ENCODE results near the gene FLT3LG. TPM values are rescaled to one million over a fixed set of nuclear protein-coding genes. Genes with fewer than 3 reads are reported as not detected.
"Not testable (repeated sequence)": the region's sequence is repeated elsewhere in the genome, so short reads cannot be mapped to it uniquely, and the experiment has no call there.

FLT3LG gene
- polyA plus RNA-seq, 5 donors: 4.8 to 10.1 (median 6.5) TPM

GRCh38 chr19:49440439-49441209 is 33.4 kb upstream of the FLT3LG start:
- no peak for DNase-seq

DNA sequence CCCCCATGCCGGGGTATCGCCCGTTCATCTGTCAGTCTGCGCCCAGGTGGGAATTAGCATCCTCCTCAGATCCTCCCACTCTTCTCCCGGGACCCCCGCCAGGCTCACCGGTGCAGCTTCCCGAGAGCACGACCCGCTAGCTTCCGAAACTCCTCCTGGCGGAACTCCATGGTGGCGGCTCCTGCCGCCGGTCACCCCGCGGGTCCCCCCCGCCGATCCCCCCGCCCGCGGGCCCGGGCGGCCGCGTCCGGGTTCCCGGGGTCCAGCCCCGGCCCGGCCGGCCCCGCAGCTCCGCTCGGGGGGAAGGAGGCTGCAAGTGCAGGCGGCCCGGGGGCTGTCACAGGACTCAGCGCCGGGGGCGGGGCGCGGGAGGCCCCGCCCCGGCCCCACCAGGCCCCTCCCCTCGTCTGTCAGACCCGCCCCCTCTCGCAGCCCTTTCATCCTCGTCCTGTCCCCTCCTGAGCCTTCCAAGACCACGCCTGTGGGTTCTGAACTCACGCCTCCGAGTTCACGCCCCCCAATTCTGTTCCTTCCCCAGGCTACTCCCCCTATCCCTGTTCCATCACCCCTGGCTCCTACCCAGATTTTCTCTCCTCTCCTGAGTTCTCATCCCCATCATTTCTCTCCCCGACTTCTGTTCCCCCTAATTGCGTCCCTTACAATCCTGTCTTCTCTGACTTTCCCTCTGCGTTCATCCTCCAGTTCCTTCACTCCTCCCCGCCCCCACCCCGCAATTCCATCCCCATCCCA is 32.6 kb upstream of the FLT3LG start, which contains the start of gene SLC17A7:
SLC17A7 (minus strand) TSS at position 318 of the 750 bp plus-strand sequence; CDS start at position 170, 148 bp downstream.
- no peak for DNase-seq

GRCh38 chr19:49441960-49442350 is 32.1 kb upstream of the FLT3LG start:
- DNase-seq: no peak

GRCh38 chr19:49442354-49442753 is 31.7 kb upstream of the FLT3LG start:
- DNase-seq: no peak

DNA sequence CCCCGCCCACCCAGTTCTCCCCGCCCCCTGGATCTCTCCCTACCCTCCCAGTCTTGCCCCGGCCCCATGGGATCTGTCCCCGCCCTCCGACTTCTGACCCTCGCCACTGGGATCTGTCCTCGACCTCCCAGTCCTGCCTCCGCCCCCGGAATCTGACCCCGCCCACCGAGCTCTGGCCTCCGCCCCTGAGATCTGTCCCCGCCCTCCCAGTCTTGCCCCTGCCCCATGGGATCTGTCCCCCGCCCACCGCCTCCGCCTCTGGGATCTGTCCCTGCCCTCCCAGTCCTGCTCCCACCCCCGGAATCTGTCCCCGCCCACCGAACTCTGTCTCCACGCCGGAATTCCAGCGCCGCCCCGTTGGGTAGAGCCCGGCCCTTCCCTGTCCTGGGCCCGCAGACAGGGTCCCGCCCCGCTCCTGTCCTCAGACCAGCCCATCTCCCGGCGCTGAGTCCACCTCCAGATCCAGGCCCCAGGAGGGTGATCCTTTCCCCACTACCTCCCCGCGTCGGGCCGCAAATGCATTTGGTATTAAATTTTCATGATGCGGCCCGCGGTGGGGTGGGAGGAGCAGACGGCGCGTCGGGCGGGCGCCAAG is 31.1 kb upstream of the FLT3LG start:
- peak; percentile 79 to 81 for DNase-seq

DNA sequence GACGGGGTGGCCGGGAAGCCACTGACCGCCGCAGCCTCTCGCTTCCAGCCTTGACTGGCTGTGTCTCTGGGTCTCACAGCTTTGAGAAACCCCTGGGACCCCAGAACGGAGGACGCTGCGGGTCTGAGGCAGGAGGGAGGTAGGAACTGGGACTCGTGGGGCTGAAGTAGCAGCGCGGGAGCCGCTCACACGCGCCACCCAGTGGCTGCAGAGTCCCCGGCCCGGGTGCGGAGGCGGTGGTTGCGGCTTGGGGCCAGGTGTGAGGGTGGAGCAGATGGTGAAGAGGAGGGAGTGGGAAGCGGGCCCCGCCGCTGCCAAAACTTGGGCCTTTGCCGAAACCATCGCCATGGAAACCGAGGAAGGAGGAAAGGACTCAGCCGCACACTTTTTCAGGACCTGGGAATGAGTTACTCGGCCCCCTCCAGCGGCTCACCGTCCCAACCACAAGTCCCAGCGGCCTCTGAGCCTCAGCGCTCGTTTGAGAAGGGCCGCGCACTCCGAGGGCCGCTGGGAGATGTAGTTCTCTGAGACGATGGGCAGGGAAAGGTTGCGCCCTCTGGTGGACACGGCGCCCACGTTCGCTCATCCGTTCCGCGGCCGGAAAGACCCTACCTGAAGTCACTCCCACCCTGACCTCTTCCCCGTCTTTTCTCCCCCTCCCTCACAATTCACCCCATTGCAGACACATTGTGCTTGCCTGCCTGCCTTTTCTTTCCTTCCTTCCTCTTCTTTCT is 30.5 kb upstream of the FLT3LG start:
- DNase-seq: peak; percentile 93 to 95

GRCh38 chr19:49444100-49444700 is 29.8 kb upstream of the FLT3LG start:
- DNase-seq: not testable (repeated sequence)

GRCh38 chr19:49445997-49446396 is 28.0 kb upstream of the FLT3LG start:
- DNase-seq: no peak

GRCh38 chr19:49447485-49448431 is 26.3 kb upstream of the FLT3LG start:
- DNase-seq: no peak

GRCh38 chr19:49448432-49448786 is 25.6 kb upstream of the FLT3LG start:
- no peak for DNase-seq

- DNase-seq: no peak
Measured at GRCh38 chr19:49450405-49450804, 23.6 kb upstream of the FLT3LG start.

DNA sequence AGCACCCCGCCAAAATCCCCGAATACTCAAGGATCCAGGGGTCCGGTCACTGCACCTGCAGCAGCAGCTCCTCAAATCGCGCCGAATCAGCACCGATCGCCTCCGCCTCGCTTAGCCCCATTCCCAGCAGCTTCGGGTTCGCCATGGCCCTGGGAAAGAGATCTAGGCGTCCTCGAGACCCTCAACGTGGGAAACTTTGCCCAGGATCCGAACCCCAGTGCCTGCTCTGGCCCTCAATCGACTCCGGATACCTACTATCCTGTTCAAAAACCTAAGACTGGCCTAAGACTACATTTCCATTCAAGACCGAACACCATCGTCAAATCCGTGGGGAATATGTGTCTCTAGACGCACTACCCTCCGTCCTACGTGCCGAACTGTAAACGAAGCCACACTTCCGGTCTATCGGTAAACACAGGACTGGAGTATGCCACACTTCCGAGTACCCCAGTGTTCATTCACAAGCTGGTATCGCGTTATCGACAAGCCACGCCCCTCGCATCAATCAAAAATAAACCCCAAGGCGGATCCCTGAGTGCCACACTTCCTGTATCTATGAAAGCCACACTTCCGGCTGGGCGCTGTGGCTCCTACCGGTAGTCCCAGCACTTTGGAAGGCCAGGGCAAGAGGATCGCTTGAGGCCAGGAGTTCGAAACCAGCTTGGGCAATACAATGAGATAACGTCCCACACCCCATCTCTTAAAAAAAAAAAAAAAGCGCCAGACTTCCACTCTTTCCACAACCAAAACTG is 22.4 kb upstream of the FLT3LG start, which contains the start of gene PIH1D1:
PIH1D1 (minus strand) TSS at position 385 of the 752 bp plus-strand sequence; CDS start at position 145, 240 bp downstream.
- DNase-seq: peak; percentile 96 to 98

GRCh38 chr19:49453013-49453756 is 20.8 kb upstream of the FLT3LG start, which contains the start of gene ALDH16A1:
ALDH16A1 (plus strand) TSS chr19:49453225; CDS start chr19:49453332, 107 bp downstream.
- DNase-seq: peak; percentile 97 to 98

DNA sequence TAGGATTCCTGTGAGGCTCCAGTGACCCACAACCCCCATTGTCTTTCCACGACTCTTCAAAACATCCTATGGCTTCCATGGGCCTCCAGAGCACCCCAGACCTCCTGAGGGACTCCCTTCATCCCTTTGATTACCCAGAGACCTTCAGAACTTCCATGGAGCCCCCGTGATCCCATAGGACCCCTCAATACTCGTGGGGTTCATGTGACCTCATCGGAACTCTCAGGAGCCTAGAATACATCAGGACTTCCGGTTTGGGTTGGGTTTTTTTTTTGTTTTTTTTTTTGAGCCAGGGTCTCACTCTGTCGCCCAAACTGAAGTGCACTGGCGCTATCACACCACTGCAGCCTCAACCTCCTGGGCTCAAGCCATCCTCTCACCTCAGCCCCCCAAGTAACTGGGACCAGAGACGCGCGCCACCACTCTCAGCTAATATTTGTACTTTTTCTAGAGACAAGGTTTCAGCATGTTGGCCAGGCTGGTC is 20.2 kb upstream of the FLT3LG start:
- DNase-seq: no peak

GRCh38 chr19:49455773-49456172 is 18.2 kb upstream of the FLT3LG start:
- DNase-seq: peak; percentile 69 to 88

GRCh38 chr19:49456326-49456725 is 17.7 kb upstream of the FLT3LG start:
- DNase-seq: no peak

DNA sequence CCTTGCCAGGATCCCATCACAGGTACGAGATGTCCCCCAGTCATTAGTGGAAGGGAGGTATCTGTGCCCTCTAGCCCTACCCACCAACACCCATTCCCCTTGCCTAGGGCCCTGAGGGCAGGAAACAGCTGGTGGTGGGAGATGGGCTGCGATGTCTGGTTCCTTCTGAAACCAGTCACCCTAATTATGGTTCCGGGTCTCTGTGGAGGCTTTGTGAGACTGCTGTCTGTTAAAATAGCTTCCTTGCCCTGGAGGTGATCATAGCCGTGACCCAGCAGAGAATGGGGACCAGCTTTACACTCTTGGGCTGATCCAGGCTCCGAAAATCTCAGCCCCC is 15.5 kb upstream of the FLT3LG start:
- no peak for DNase-seq

GRCh38 chr19:49459388-49459787 is 14.6 kb upstream of the FLT3LG start:
- DNase-seq: no peak

All from right lung (tissue), 5 donors.